Hepatocyte (in vitro differentiated cells): ENCODE results near the gene PPHLN1. TPM values are rescaled to one million over a fixed set of nuclear protein-coding genes. Genes with fewer than 3 reads are reported as not detected.

Source experiments
- DNase-seq: peaks from one replicate; pipeline ENCODE4 v3.0.0-alpha.2; 2016; ENCODE audit warnings: low spot score
- H2AFZ ChIP-seq: fragments of 200-600 bp; sonication (generic); 2 replicates; pipeline ENCODE4 v1.6.0; 2016; ENCODE audit warnings: antibody characterized with exemption, mild to moderate bottlenecking
- H3K27ac ChIP-seq: fragments of 200-600 bp; sonication (generic); 2 replicates; pipeline ENCODE4 v1.5.1; 2016; ENCODE audit warnings: mild to moderate bottlenecking
- H3K27me3 ChIP-seq: fragments of 200-600 bp; sonication (generic); 2 replicates; pipeline ENCODE4 v1.6.1; 2016
- H3K36me3 ChIP-seq: fragments of 200-600 bp; sonication (generic); replicated peaks from 2 replicates; pipeline ENCODE4 v1.5.1; 2016; ENCODE audit warnings: low read depth; ENCODE audit not compliant: insufficient read depth
- H3K4me1 ChIP-seq: fragments of 200-600 bp; sonication (generic); 2 replicates; pipeline ENCODE4 v1.5.1; 2016; ENCODE audit warnings: mild to moderate bottlenecking, moderate library complexity; ENCODE audit not compliant: insufficient read depth
- H3K4me2 ChIP-seq: fragments of 200-600 bp; sonication (generic); 2 replicates; pipeline ENCODE4 v1.6.0; 2016
- H3K4me3 ChIP-seq: fragments of 200-600 bp; sonication (generic); 2 replicates; pipeline ENCODE4 v1.5.1; 2016; ENCODE audit warnings: mild to moderate bottlenecking
- H3K79me2 ChIP-seq: fragments of 200-600 bp; sonication (generic); 2 replicates; pipeline ENCODE4 v1.6.0; 2017; ENCODE audit warnings: mild to moderate bottlenecking
- H3K9me2 ChIP-seq: fragments of 200-600 bp; sonication (generic); replicated peaks from 2 replicates; pipeline ENCODE4 v1.6.0; 2017; ENCODE audit warnings: mild to moderate bottlenecking; ENCODE audit not compliant: insufficient read depth
- H3K9me3 ChIP-seq: fragments of 200-600 bp; sonication (generic); 2 replicates; pipeline ENCODE4 v1.5.1; 2016; ENCODE audit warnings: low read depth, mild to moderate bottlenecking
- H4K20me1 ChIP-seq: fragments of 200-600 bp; sonication (generic); 2 replicates; pipeline ENCODE4 v1.6.0; 2016; ENCODE audit warnings: mild to moderate bottlenecking; ENCODE audit not compliant: insufficient read depth, poor library complexity, severe bottlenecking
- CTCF ChIP-seq: fragments of 200-600 bp; sonication (generic); IDR thresholded peaks from 2 replicates; pipeline ENCODE4 v1.5.1; 2016; ENCODE audit warnings: antibody characterized with exemption, mild to moderate bottlenecking; ENCODE audit not compliant: poor library complexity
- EZH2 ChIP-seq: fragments of 200-600 bp; sonication (generic); IDR thresholded peaks from 2 replicates; pipeline ENCODE4 v1.6.1; 2016; ENCODE audit warnings: antibody characterized with exemption, mild to moderate bottlenecking, borderline replicate concordance
- EZH2phosphoT487 ChIP-seq: fragments of 200-600 bp; sonication (generic); IDR thresholded peaks from one replicate; pipeline ENCODE4 v1.6.1; 2018; ENCODE audit warnings: antibody characterized with exemption, mild to moderate bottlenecking, low read depth, moderate library complexity; ENCODE audit not compliant: unreplicated experiment, severe bottlenecking
- WGBS: methylation state at CpG from one replicate; pipeline ENCODE4 v1.1.6; 2016; ENCODE audit warnings: low lambda C conversion rate; ENCODE audit errors: missing lambda C conversion rate; 5-methylcytosine and 5-hydroxymethylcytosine counted together
- polyA plus RNA-seq: library from polyadenylated mRNA; unstranded; fragments of >200 nt; fragmentation: Nextera tagmentation; extraction: Ambion mirVana; gene quantifications from 2 replicates; pipeline ENCODE4 v1.2.1, GENCODE V29; 2016
- total RNA-seq: library from RNA; depleted of rRNA; stranded (reverse); fragments of >200 nt; gene quantifications from 2 replicates; pipeline ENCODE4 v1.2.3, GENCODE V29; 2014

Gene PPHLN1
- total and polyA plus RNA-seq, 2 experiments from 2014 or later, result 38.1 to 65.4 TPM

GRCh38 chr12:42284157-42284556 lies 41.8 kb upstream of the PPHLN1 start:
- Histone ChIP-seq H3K4me3 (no peak overlapping the region), H3K27ac (no peak overlapping the region), H3K36me3 (no peaks in the 10 kb centered on the region), H3K4me1 (no peaks in the 10 kb centered on the region), H4K20me1 (no peaks in the 10 kb centered on the region), H3K9me2 (no peaks in the 10 kb centered on the region), H3K79me2 (no peaks in the 10 kb centered on the region), H3K27me3 (no peaks in the 10 kb centered on the region), H2AFZ (no peak overlapping the region), H3K9me3 (no peaks in the 10 kb centered on the region), H3K4me2 (no peak overlapping the region)
- no peak for TF ChIP-seq EZH2
- no peak for TF ChIP-seq CTCF
- TF ChIP-seq EZH2phosphoT487, result no peak
- DNase-seq, result no peak
- 93% methylated on average over 1 of the region's 1 CpG for WGBS

GRCh38 chr12:42284876-42285275 lies 41.1 kb upstream of the PPHLN1 start:
- Histone ChIP-seq H4K20me1 (no peaks in the 10 kb centered on the region), H3K9me2 (no peaks in the 10 kb centered on the region), H3K4me1 (no peaks in the 10 kb centered on the region), H3K9me3 (no peaks in the 10 kb centered on the region), H3K36me3 (no peaks in the 10 kb centered on the region), H3K27ac (no peak overlapping the region), H3K4me3 (no peak overlapping the region), H3K27me3 (no peaks in the 10 kb centered on the region), H2AFZ (no peak overlapping the region), H3K4me2 (no peak overlapping the region), H3K79me2 (no peaks in the 10 kb centered on the region)
- TF ChIP-seq EZH2 (no peak), CTCF (no peak), EZH2phosphoT487 (no peak)
- 90% methylated on average over 2 of the region's 2 CpGs for WGBS
- DNase-seq, result no peak

- no peak overlapping the region for H3K4me2 ChIP-seq
- no peaks in the 10 kb centered on the region for H3K27me3 ChIP-seq
- no peaks in the 10 kb centered on the region for H3K9me2 ChIP-seq
- H3K36me3 ChIP-seq, result no peaks in the 10 kb centered on the region
- no peak for DNase-seq
- no peaks in the 10 kb centered on the region for H4K20me1 ChIP-seq
- H3K4me3 ChIP-seq, result no peak overlapping the region
- H3K79me2 ChIP-seq, result no peaks in the 10 kb centered on the region
- TF ChIP-seq EZH2phosphoT487 (no peak), EZH2 (no peak), CTCF (no peak)
- no peak overlapping the region for H2AFZ ChIP-seq
- H3K27ac ChIP-seq, result no peak overlapping the region
- no peaks in the 10 kb centered on the region for H3K9me3 ChIP-seq
- H3K4me1 ChIP-seq, result no peaks in the 10 kb centered on the region
- WGBS, result 99% methylated on average over 2 of the region's 2 CpGs
Observed at GRCh38 chr12:42285431-42285830, 40.5 kb upstream of the PPHLN1 start.

- 99% methylated on average over 17 of the region's 26 CpGs for WGBS
- H2AFZ ChIP-seq, result no peak overlapping the region
Observed at GRCh38 chr12:42286741-42287140, 39.2 kb upstream of the PPHLN1 start.

More at GRCh38 chr12:42286741-42287140, 39.2 kb upstream of the PPHLN1 start:
- Histone ChIP-seq H3K9me3 (no peaks in the 10 kb centered on the region), H3K27me3 (no peaks in the 10 kb centered on the region), H3K4me2 (no peak overlapping the region), H3K9me2 (no peaks in the 10 kb centered on the region), H3K4me3 (no peak overlapping the region), H3K4me1 (no peaks in the 10 kb centered on the region), H3K79me2 (no peaks in the 10 kb centered on the region), H4K20me1 (no peaks in the 10 kb centered on the region), H3K36me3 (no peaks in the 10 kb centered on the region), H3K27ac (no peak overlapping the region)
- no peak for DNase-seq
- no peak for TF ChIP-seq CTCF
- TF ChIP-seq EZH2phosphoT487, result no peak
- TF ChIP-seq EZH2, result no peak
